ENCODE results near the gene AACS. TPM values are rescaled to one million over a fixed set of nuclear protein-coding genes. Genes with fewer than 3 reads are reported as not detected.

AACS gene
- total and polyA plus RNA-seq, 10 of the 15 experiments (the other 5 are each of a cell fraction or from before 2014, with no cell fraction given), result 10.1 to 34.0 (median 21.1) TPM

- 0 out of 2 replicates have a peak, but pooled peaks have one; percentile 36 for TF ChIP-seq SMARCA5 (IDR thresholded peaks at IDR 0.05)
- TF ChIP-seq EED (IDR thresholded peaks at IDR 0.05; ENCODE audit: low read depth), result no peak
- TF ChIP-seq EGR1 (IDR thresholded peaks at IDR 0.05; ENCODE audit: borderline replicate concordance in 1 of 2, low read depth in 2 of 2, low read length in 2 of 2), result peak in 1 of 2 experiments; percentile 88; a peak in 2 of 3 replicates
- no peak for TF ChIP-seq BMI1 (IDR thresholded peaks at IDR 0.05; ENCODE audit: borderline replicate concordance)
- 0 out of 3 replicates have a peak, but pooled peaks have one; percentile 25 for TF ChIP-seq POU2F2 (IDR thresholded peaks at IDR 0.05; ENCODE audit: borderline replicate concordance, low read depth, low read length)
- 0 out of 2 replicates have a peak, but pooled peaks have one; percentile 17 for TF ChIP-seq IRF4 (IDR thresholded peaks at IDR 0.05; ENCODE audit: low read depth, low read length)
- TF ChIP-seq EZH2 (IDR thresholded peaks at IDR 0.05; ENCODE audit: borderline replicate concordance, control insufficient read depth, low read depth, low read length), result no peak
- TF ChIP-seq CTCF (IDR thresholded peaks at IDR 0.05 in 2 of 3, conservative IDR thresholded peaks at IDR 0.05 in 1 of 3; ENCODE audit: control insufficient read depth in 2 of 3, extremely low read depth in 1 of 3, insufficient read depth in 1 of 3, low read depth in 3 of 3, low read length in 3 of 3), result peak; percentile 98 to 100 (median 99)
- no peak for TF ChIP-seq CBFB (IDR thresholded peaks at IDR 0.05; ENCODE audit: low read depth)
- TF ChIP-seq YY1 (IDR thresholded peaks at IDR 0.05; ENCODE audit: low read depth, low read length), result peak; percentile 64; the same call in 1 of the 2 replicates
- peak in 1 of 2 experiments; percentile 32; a peak in 2 of 4 replicates for TF ChIP-seq BHLHE40 (IDR thresholded peaks at IDR 0.05; ENCODE audit: borderline replicate concordance in 1 of 2, low read depth in 2 of 2, low read length in 1 of 2)
- TF ChIP-seq POLR2AphosphoS5 (IDR thresholded peaks at IDR 0.05; ENCODE audit: low read length), result no peak
- no peak for TF ChIP-seq RELB (IDR thresholded peaks at IDR 0.05; ENCODE audit: low read depth)
Measured at GRCh38 chr12:125183187-125184067, 118.2 kb downstream of the AACS start (continued).
